WTC11 (cell line): ENCODE data around the gene SNTN. TPM values are rescaled to one million over a fixed set of nuclear protein-coding genes. Genes with fewer than 3 reads are reported as not detected.

Experiments
- ATAC-seq: fragments of 200-7000 bp; cut with Tn5 transposase; 2 replicates; pipeline ENCODE4 v1.10.0; 2021; ENCODE audit warnings: mild to moderate bottlenecking, moderate library complexity
- CTCF ChIA-PET: fragments of 300-600 bp; sonication (Branson Sonifier 250); formaldehyde crosslinking; loops from one replicate; lab custom pipeline; 2021; ENCODE audit warnings: antibody characterized with exemption; lab: Charles Lee
- POLR2A ChIA-PET: fragments of 350-600 bp; sonication (Branson Sonifier 250); formaldehyde crosslinking; loops from one replicate; lab custom pipeline; 2021; ENCODE audit warnings: antibody characterized with exemption; lab: Charles Lee
- DNase-seq: peaks from one replicate; pipeline ENCODE4 v3.0.0; 2021; ENCODE audit warnings: low spot score
- H3K27ac Mint-ChIP-seq: 2 replicates; pipeline ENCODE4 v1.8.0; 2021; ENCODE audit warnings: mixed read lengths
- H3K27me3 Mint-ChIP-seq: 2 replicates; pipeline ENCODE4 v1.8.0; 2021; ENCODE audit warnings: low read depth, mild to moderate bottlenecking, moderate library complexity, mixed read lengths
- H3K36me3 Mint-ChIP-seq: 2 replicates; pipeline ENCODE4 v1.8.0; 2021; ENCODE audit warnings: mixed read lengths
- H3K4me1 Mint-ChIP-seq: 2 replicates; pipeline ENCODE4 v1.8.0; 2022; ENCODE audit warnings: mixed read lengths
- H3K4me3 Mint-ChIP-seq: 2 replicates; pipeline ENCODE4 v1.8.0; 2021; ENCODE audit warnings: mild to moderate bottlenecking, moderate library complexity, mixed read lengths
- H3K9me3 Mint-ChIP-seq: 2 replicates; pipeline ENCODE4 v1.8.0; 2021; ENCODE audit warnings: mixed read lengths
- ATF1 ChIP-seq: sonication (generic); formaldehyde crosslinking; IDR thresholded peaks from 2 replicates; pipeline ENCODE4 v1.8.1; 2023; ENCODE audit warnings: mild to moderate bottlenecking, moderate library complexity, missing genetic modification reagents
- CDX4 ChIP-seq: fragments of 250-450 bp; sonication (Bioruptor Pico); IDR thresholded peaks from 2 replicates; pipeline ENCODE4 v1.9.0; 2021; ENCODE audit warnings: moderate library complexity, mild to moderate bottlenecking, inconsistent platforms, borderline replicate concordance
- ERG ChIP-seq: fragments of 250-450 bp; sonication (Bioruptor Pico); IDR thresholded peaks from 2 replicates; pipeline ENCODE4 v1.8.0; 2021; ENCODE audit warnings: mild to moderate bottlenecking
- ESRRA ChIP-seq: sonication (generic); formaldehyde crosslinking; IDR thresholded peaks from 2 replicates; pipeline ENCODE4 v1.8.1; 2022; ENCODE audit warnings: mild to moderate bottlenecking, missing genetic modification reagents, borderline replicate concordance
- JUN ChIP-seq: sonication (generic); formaldehyde crosslinking; IDR thresholded peaks from 2 replicates; pipeline ENCODE4 v1.8.0; 2023; ENCODE audit warnings: mild to moderate bottlenecking, missing genetic modification reagents
- OVOL2 ChIP-seq: fragments of 250-450 bp; sonication (Bioruptor Pico); IDR thresholded peaks from 2 replicates; pipeline ENCODE4 v1.9.0; 2021; ENCODE audit warnings: mild to moderate bottlenecking, borderline replicate concordance
- SOX15 ChIP-seq: fragments of 250-450 bp; sonication (Bioruptor Pico); IDR thresholded peaks from 2 replicates; pipeline ENCODE4 v1.9.0; 2021; ENCODE audit warnings: mild to moderate bottlenecking
- SP1 ChIP-seq: sonication (generic); formaldehyde crosslinking; conservative IDR thresholded peaks from 2 replicates; pipeline ENCODE4 v1.8.1; 2022; ENCODE audit warnings: missing genetic modification reagents
- ZNF532 ChIP-seq: fragments of 250-450 bp; sonication (Bioruptor Pico); IDR thresholded peaks from 2 replicates; pipeline ENCODE4 v1.9.0; 2021; ENCODE audit warnings: mild to moderate bottlenecking, borderline replicate concordance
- ZNF671 ChIP-seq: fragments of 250-450 bp; sonication (Bioruptor Pico); IDR thresholded peaks from 2 replicates; pipeline ENCODE4 v1.8.0; 2021; ENCODE audit warnings: mild to moderate bottlenecking
- total RNA-seq: library from RNA; stranded (reverse); gene quantifications from 3 replicates; pipeline ENCODE4 v1.2.3, GENCODE V29; 2021
- TF ChIP-seq, protein P1 (sequence below): sonication (generic); formaldehyde crosslinking; IDR thresholded peaks from 2 replicates; pipeline ENCODE4 v1.8.1; 2023; ENCODE audit warnings: mild to moderate bottlenecking, missing genetic modification reagents
- TF ChIP-seq, protein P2 (sequence below): sonication (generic); formaldehyde crosslinking; IDR thresholded peaks from 2 replicates; pipeline ENCODE4 v1.8.1; 2022; ENCODE audit warnings: mild to moderate bottlenecking, moderate library complexity, missing genetic modification reagents
- TF ChIP-seq, protein P3 (sequence below): sonication (generic); formaldehyde crosslinking; IDR thresholded peaks from 2 replicates; pipeline ENCODE4 v1.8.0; 2022; ENCODE audit warnings: mild to moderate bottlenecking, missing genetic modification reagents

SNTN gene
- total RNA-seq, 1 experiment from 2014 or later = not detected

DNA sequence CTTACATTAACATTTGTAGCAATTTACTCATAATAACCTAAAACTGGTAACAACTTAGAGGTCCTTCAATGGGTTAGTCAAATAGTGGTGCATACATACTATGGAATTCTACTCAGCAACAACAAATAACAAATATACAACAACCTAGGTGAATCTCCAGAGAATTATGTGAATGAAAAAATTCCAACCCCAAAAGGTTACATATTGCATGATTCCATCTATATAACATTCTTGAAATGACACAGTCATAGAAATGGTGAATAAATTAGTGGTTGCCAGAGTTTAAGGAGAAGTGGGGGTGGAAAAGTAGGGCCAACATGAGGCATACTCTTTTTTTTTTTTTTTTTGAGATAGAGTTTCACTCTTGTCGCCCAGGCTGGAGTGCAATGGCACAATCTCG, 12.7 kb upstream of the SNTN start (continued):
- TF ChIP-seq ZNF532 = no peak

GRCh38 chr3:63642488-63642887, 10.0 kb upstream of the SNTN start:
- no peak overlapping the region for H3K27ac Mint-ChIP-seq
- H3K4me1 Mint-ChIP-seq = peaks cover 17% of the 10 kb centered on the region
- peaks cover 14% of the 10 kb centered on the region for H3K27me3 Mint-ChIP-seq

GRCh38 chr3:63644212-63644797, 8.2 kb upstream of the SNTN start:
- ChIA-PET CTCF (interaction anchor here (1.9 to 2.8 kb wide), 2 partner anchors 17 to 294 kb away, joined by 11 to 15 read pairs; no protein-coding TSS in a partner anchor), POLR2A (interaction anchor here (0.9 to 1.1 kb wide), 2 partner anchors 16 to 82 kb away, joined by 3 to 6 read pairs; no protein-coding TSS in a partner anchor)
- peaks cover 8% of the 10 kb centered on the region for H3K9me3 Mint-ChIP-seq
- peaks cover 22% of the 10 kb centered on the region for H3K27me3 Mint-ChIP-seq
- peaks cover 7% of the 10 kb centered on the region; the same call in 1 of the 2 replicates for H3K36me3 Mint-ChIP-seq
- ATAC-seq = peak; percentile 96
- peaks cover 17% of the 10 kb centered on the region for H3K4me1 Mint-ChIP-seq
- peak overlapping the region; percentile 15; the same call in 1 of the 2 replicates for H3K27ac Mint-ChIP-seq
- peak overlapping the region; percentile 88 for H3K4me3 Mint-ChIP-seq
- DNase-seq = peak; percentile 38
- no peak for TF ChIP-seq CDX4 (CRISPR knock-in tag)
- no peak for TF ChIP-seq ZNF532
- no peak for TF ChIP-seq ESRRA (CRISPR knock-in tag)
- no peak for TF ChIP-seq OVOL2 (CRISPR knock-in tag)
- no peak for TF ChIP-seq SOX15 (CRISPR knock-in tag)
- no peak for TF ChIP-seq ATF1 (CRISPR knock-in tag)
- TF ChIP-seq ZNF671 (CRISPR knock-in tag) = no peak
- TF ChIP-seq, protein P1, sequence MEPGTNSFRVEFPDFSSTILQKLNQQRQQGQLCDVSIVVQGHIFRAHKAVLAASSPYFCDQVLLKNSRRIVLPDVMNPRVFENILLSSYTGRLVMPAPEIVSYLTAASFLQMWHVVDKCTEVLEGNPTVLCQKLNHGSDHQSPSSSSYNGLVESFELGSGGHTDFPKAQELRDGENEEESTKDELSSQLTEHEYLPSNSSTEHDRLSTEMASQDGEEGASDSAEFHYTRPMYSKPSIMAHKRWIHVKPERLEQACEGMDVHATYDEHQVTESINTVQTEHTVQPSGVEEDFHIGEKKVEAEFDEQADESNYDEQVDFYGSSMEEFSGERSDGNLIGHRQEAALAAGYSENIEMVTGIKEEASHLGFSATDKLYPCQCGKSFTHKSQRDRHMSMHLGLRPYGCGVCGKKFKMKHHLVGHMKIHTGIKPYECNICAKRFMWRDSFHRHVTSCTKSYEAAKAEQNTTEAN = no peak
- no peak for TF ChIP-seq SP1
- no peak for TF ChIP-seq JUN (CRISPR knock-in tag)
- TF ChIP-seq, protein P2, sequence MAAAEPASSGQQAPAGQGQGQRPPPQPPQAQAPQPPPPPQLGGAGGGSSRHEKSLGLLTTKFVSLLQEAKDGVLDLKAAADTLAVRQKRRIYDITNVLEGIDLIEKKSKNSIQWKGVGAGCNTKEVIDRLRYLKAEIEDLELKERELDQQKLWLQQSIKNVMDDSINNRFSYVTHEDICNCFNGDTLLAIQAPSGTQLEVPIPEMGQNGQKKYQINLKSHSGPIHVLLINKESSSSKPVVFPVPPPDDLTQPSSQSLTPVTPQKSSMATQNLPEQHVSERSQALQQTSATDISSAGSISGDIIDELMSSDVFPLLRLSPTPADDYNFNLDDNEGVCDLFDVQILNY (CRISPR knock-in tag) = no peak

More at GRCh38 chr3:63642488-63642887, 10.0 kb upstream of the SNTN start:
- CTCF ChIA-PET = no interaction called here
- ATAC-seq = no peak
- Mint-ChIP-seq H3K4me3 (no peak overlapping the region), H3K9me3 (peaks cover 6% of the 10 kb centered on the region), H3K36me3 (no peaks in the 10 kb centered on the region)
- TF ChIP-seq ERG (CRISPR knock-in tag) = no peak
- TF ChIP-seq, protein P3, sequence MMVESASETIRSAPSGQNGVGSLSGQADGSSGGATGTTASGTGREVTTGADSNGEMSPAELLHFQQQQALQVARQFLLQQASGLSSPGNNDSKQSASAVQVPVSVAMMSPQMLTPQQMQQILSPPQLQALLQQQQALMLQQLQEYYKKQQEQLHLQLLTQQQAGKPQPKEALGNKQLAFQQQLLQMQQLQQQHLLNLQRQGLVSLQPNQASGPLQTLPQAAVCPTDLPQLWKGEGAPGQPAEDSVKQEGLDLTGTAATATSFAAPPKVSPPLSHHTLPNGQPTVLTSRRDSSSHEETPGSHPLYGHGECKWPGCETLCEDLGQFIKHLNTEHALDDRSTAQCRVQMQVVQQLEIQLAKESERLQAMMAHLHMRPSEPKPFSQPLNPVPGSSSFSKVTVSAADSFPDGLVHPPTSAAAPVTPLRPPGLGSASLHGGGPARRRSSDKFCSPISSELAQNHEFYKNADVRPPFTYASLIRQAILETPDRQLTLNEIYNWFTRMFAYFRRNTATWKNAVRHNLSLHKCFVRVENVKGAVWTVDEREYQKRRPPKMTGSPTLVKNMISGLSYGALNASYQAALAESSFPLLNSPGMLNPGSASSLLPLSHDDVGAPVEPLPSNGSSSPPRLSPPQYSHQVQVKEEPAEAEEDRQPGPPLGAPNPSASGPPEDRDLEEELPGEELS (CRISPR knock-in tag) = no peak
- POLR2A ChIA-PET = no interaction called here
- no peak for DNase-seq
